Right lobe of liver (tissue), 6 donors: ENCODE measurements around the gene TXLNB. TPM values are rescaled to one million over a fixed set of nuclear protein-coding genes. Genes with fewer than 3 reads are reported as not detected.
"Not testable (repeated sequence)": the region's sequence is repeated elsewhere in the genome, so short reads cannot be mapped to it uniquely, and the experiment has no call there.

Experiments used
- ATAC-seq, 4 donors: fragments of 200-7000 bp; cut with Tn5 transposase; one replicate each; pipeline ENCODE4 v1.9.1; 2020; ENCODE audit warnings: mild to moderate bottlenecking in 4 of 4, moderate library complexity in 4 of 4
- DNase-seq, 3 donors: peaks; one replicate each; pipeline ENCODE4 v3.0.0-alpha.2; 2020
- H3K27ac ChIP-seq, 3 donors: fragments of 200-600 bp; one replicate each; pipeline ENCODE4 v1.8.0; 2022
- H3K27me3 ChIP-seq, 2 donors: fragments of 200-600 bp; one replicate each; pipeline ENCODE4 v1.8.0; 2022
- H3K36me3 ChIP-seq, 4 donors: fragments of 200-600 bp; sonication (generic) in 1 of 4; one replicate each; pipeline versions ENCODE4 v1.5.1 to v1.8.0; 2017 to 2022; ENCODE audit warnings: control low read depth in 1 of 4
- H3K4me1 ChIP-seq, 4 donors: fragments of 200-600 bp; sonication (generic) in 1 of 4; one replicate each; pipeline versions ENCODE4 v1.5.1 to v1.8.0; 2017 to 2022; ENCODE audit warnings: control low read depth in 1 of 4
- H3K4me3 ChIP-seq, 3 donors: fragments of 200-600 bp; one replicate each; pipeline ENCODE4 v1.8.0; 2022
- H3K9me3 ChIP-seq, 4 donors: fragments of 200-600 bp; sonication (generic) in 1 of 4; one replicate each; pipeline versions ENCODE4 v1.5.1 to v1.8.0; 2017 to 2022; ENCODE audit warnings: control low read depth in 1 of 4
- CTCF ChIP-seq, 4 donors: fragments of 200-600 bp in 3 of 4; fragments of 450-650 bp in 1 of 4; IDR thresholded peaks; one replicate each; pipeline versions ENCODE4 v1.5.1 to v1.8.0; 2016 to 2022; ENCODE audit warnings: antibody characterized with exemption in 4 of 4, mild to moderate bottlenecking in 2 of 4
- POLR2A ChIP-seq: fragments of 450-650 bp; IDR thresholded peaks from one replicate; pipeline ENCODE4 v1.6.1; 2017; ENCODE audit warnings: antibody characterized with exemption, mild to moderate bottlenecking
- WGBS: methylation state at CpG from one replicate; pipeline ENCODE4 v1.1.6; 2018; ENCODE audit warnings: low coverage, low lambda C conversion rate; ENCODE audit not compliant: insufficient coverage; ENCODE audit errors: missing lambda C conversion rate; 5-methylcytosine and 5-hydroxymethylcytosine counted together
- intact Hi-C, 2 donors: fragments of 100-400 bp; cut with DNase I; formaldehyde crosslinking; loops; one replicate each; pipeline versions ENCODE4 v1.11.2 to v1.14.1; 2022
- total RNA-seq, 6 experiments: library from RNA; depleted of rRNA in 2 of 6; stranded (reverse); fragments of >200 nt in 2 of 6; fragmentation: NEBNext Ultra II Directional in 3 of 6; extraction: Animal tissue kit (Norgen Biotek cat#: 25700) in 3 of 6; gene quantifications; one replicate each; pipeline versions ENCODE4 v1.1.0 to v1.2.4, GENCODE V29; 2016 to 2023
- donor health status: DM: no; HTN: yes; CAD: no.
- donor health status: DM: no; HTN: no; CAD: no.
- donor health status: DM: no; HTN: no; CAD: no.
- donor health status: DM: no; HTN: yes; CAD: no.
- donor health status: DM: no; HTN: yes; CAD: no.

TXLNB gene
- total RNA-seq, 6 experiments from 2014 or later = 0.04 to 0.50 (median 0.14) TPM

- TF ChIP-seq CTCF (IDR thresholded peaks at IDR 0.05) = no peak
- no peak for TF ChIP-seq POLR2A
These were observed 52.7 kb downstream of the TXLNB start for GRCh38 chr6:139239064-139239463.

GRCh38 chr6:139236105-139236504 lies 55.7 kb downstream of the TXLNB start:
- intact Hi-C loops = no loop called here
- Histone ChIP-seq H3K36me3 (no peaks in the 10 kb centered on the region), H3K27ac (no peak overlapping the region), H3K9me3 (no peaks in the 10 kb centered on the region), H3K4me1 (no peaks in the 10 kb centered on the region), H3K4me3 (no peak overlapping the region), H3K27me3 (no peaks in the 10 kb centered on the region)
- ATAC-seq = no peak
- DNase-seq = no peak
- 78% methylated on average over 3 of the region's 5 CpGs for WGBS
- TF ChIP-seq CTCF (IDR thresholded peaks at IDR 0.05) (no peak), POLR2A (no peak)

More at GRCh38 chr6:139239064-139239463, 52.7 kb downstream of the TXLNB start:
- intact Hi-C loops = no loop called here
- Histone ChIP-seq H3K4me3 (no peak overlapping the region), H3K4me1 (no peaks in the 10 kb centered on the region), H3K9me3 (no peaks in the 10 kb centered on the region), H3K27me3 (no peaks in the 10 kb centered on the region), H3K36me3 (no peaks in the 10 kb centered on the region), H3K27ac (no peak overlapping the region)
- ATAC-seq (no peak), DNase-seq (no peak)
- WGBS = 59% methylated on average over 8 of the region's 10 CpGs

GRCh38 chr6:139235661-139236060 lies 56.1 kb downstream of the TXLNB start:
- ATAC-seq = no peak
- DNase-seq = no peak

GRCh38 chr6:139234193-139234592 lies 57.6 kb downstream of the TXLNB start:
- intact Hi-C loops = not testable (repeated sequence)

More at GRCh38 chr6:139235661-139236060, 56.1 kb downstream of the TXLNB start:
- H3K27me3 ChIP-seq = no peaks in the 10 kb centered on the region
- no peaks in the 10 kb centered on the region for H3K36me3 ChIP-seq
- H3K27ac ChIP-seq = no peak overlapping the region
- H3K4me3 ChIP-seq = no peak overlapping the region
- intact Hi-C loops = no loop called here
- 82% methylated on average over 6 of the region's 12 CpGs for WGBS
- H3K9me3 ChIP-seq = no peaks in the 10 kb centered on the region
- no peaks in the 10 kb centered on the region for H3K4me1 ChIP-seq
- TF ChIP-seq CTCF (IDR thresholded peaks at IDR 0.05) (no peak), POLR2A (no peak)

GRCh38 chr6:139231206-139231605 lies 60.6 kb downstream of the TXLNB start:
- H3K4me1 ChIP-seq = no peaks in the 10 kb centered on the region
- no peak for ATAC-seq
- no peaks in the 10 kb centered on the region for H3K9me3 ChIP-seq
- intact Hi-C loops = no loop called here
- H3K27ac ChIP-seq = no peak overlapping the region
- 20% methylated on average over 2 of the region's 2 CpGs for WGBS
- H3K27me3 ChIP-seq = no peaks in the 10 kb centered on the region
- no peak for DNase-seq
- H3K36me3 ChIP-seq = no peaks in the 10 kb centered on the region
- no peak overlapping the region for H3K4me3 ChIP-seq
- TF ChIP-seq CTCF (IDR thresholded peaks at IDR 0.05) (no peak), POLR2A (no peak)

More at GRCh38 chr6:139234193-139234592, 57.6 kb downstream of the TXLNB start:
- not testable (repeated sequence) for ATAC-seq, H3K9me3 ChIP-seq, H3K27me3 ChIP-seq, H3K36me3 ChIP-seq, H3K4me3 ChIP-seq, DNase-seq, H3K4me1 ChIP-seq, H3K27ac ChIP-seq
- 60% methylated on average over 1 of the region's 2 CpGs for WGBS
